ENCODE data around the gene ANKRD13C. TPM values are rescaled to one million over a fixed set of nuclear protein-coding genes. Genes with fewer than 3 reads are reported as not detected.

Gene ANKRD13C
- total RNA-seq, 1 experiment from 2014 or later: 17.8 TPM

DNA sequence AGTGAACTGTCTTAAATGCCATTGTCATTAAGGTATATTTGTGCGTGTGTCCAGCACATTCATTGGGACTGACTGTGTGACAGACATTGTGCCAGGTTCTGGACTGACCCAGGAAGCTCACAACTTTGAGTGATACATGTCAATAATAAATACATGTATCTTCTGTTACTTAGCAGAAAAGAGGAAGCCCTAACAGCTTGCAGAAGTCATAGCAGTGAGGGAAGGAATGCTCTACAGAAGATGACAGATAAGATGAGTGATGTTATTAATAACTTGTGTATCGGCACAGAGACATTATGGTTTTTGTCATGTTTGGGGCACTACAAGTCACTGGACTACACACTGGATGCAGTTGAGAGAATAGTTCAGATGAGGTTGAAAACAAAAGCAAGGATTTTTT is 134.5 kb downstream of the ANKRD13C start:
- H3K4me1 Mint-ChIP-seq (ENCODE audit: insufficient read depth, unreplicated experiment): peaks cover 21% of the 10 kb centered on the region
- CTCF ChIA-PET: interaction anchor here (0.9 to 1.9 kb wide), 5 partner anchors 10 to 129 kb away, joined by 3 to 11 read pairs (median 3); no protein-coding TSS in a partner anchor
- no peaks in the 10 kb centered on the region for H3K9me3 Mint-ChIP-seq (ENCODE audit: unreplicated experiment)
- no peak for DNase-seq (ENCODE audit: unreplicated experiment)
- H3K27me3 Mint-ChIP-seq (ENCODE audit: insufficient read depth, unreplicated experiment): no peaks in the 10 kb centered on the region
- intact Hi-C loops (cut with micrococcal nuclease): loop anchor here (10.0 kb wide), 1 partner anchor 195 kb away; the partner anchor contains the start of gene CTH
- POLR2A ChIA-PET: interaction anchor here (0.6 to 9.9 kb wide), 8 partner anchors 12 to 862 kb away, joined by 3 to 193 read pairs (median 9); partner anchors contain the start of genes ANKRD13C, CTH and LRRC40
- no TSS peak for BruUV-seq (replicated peaks)
- H3K27ac Mint-ChIP-seq (ENCODE audit: low read depth, unreplicated experiment): peak overlapping the region; percentile 96
- H3K4me3 Mint-ChIP-seq (ENCODE audit: unreplicated experiment): peak overlapping the region; percentile 78
- peaks cover 56% of the 10 kb centered on the region for H3K36me3 Mint-ChIP-seq (ENCODE audit: insufficient read depth, unreplicated experiment)
- TF ChIP-seq, protein P1, sequence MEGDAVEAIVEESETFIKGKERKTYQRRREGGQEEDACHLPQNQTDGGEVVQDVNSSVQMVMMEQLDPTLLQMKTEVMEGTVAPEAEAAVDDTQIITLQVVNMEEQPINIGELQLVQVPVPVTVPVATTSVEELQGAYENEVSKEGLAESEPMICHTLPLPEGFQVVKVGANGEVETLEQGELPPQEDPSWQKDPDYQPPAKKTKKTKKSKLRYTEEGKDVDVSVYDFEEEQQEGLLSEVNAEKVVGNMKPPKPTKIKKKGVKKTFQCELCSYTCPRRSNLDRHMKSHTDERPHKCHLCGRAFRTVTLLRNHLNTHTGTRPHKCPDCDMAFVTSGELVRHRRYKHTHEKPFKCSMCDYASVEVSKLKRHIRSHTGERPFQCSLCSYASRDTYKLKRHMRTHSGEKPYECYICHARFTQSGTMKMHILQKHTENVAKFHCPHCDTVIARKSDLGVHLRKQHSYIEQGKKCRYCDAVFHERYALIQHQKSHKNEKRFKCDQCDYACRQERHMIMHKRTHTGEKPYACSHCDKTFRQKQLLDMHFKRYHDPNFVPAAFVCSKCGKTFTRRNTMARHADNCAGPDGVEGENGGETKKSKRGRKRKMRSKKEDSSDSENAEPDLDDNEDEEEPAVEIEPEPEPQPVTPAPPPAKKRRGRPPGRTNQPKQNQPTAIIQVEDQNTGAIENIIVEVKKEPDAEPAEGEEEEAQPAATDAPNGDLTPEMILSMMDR (IDR thresholded peaks at IDR 0.05; ENCODE audit: unreplicated experiment): no peak

DNA sequence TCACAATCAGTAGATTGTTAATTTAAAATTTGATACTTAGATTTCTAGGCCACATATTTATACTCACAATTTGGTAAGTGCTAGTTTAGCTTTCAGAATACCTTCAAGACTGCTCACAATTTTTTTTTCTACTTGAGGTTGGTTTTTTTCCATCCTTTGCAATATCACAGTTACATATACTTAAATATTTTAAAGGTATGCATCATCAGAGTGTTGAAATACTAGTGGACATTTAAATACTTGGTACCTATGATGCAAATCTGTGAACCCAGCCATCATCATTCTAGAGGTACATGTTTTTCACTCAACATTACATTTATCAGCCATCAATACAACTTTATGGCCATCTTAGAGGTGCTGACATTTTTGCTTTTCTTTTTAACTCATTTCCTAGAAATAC is 143.0 kb downstream of the ANKRD13C start:
- peaks cover 22% of the 10 kb centered on the region for H3K4me1 Mint-ChIP-seq (ENCODE audit: insufficient read depth, unreplicated experiment)
- intact Hi-C loops (cut with micrococcal nuclease): no loop called here
- POLR2A ChIA-PET: interaction anchor here (0.7 to 11.5 kb wide), 2 partner anchors 7 to 92 kb away, joined by 3 to 193 read pairs; partner anchors contain the start of gene SRSF11
- H3K9me3 Mint-ChIP-seq (ENCODE audit: unreplicated experiment): no peaks in the 10 kb centered on the region
- no peak overlapping the region for H3K4me3 Mint-ChIP-seq (ENCODE audit: unreplicated experiment)
- H3K36me3 Mint-ChIP-seq (ENCODE audit: insufficient read depth, unreplicated experiment): peaks cover 29% of the 10 kb centered on the region
- no peak overlapping the region for H3K27ac Mint-ChIP-seq (ENCODE audit: low read depth, unreplicated experiment)
- peak; percentile 3 for DNase-seq (ENCODE audit: unreplicated experiment)
- no peaks in the 10 kb centered on the region for H3K27me3 Mint-ChIP-seq (ENCODE audit: insufficient read depth, unreplicated experiment)
- no TSS peak for BruUV-seq (replicated peaks)
- TF ChIP-seq, protein P1 (IDR thresholded peaks at IDR 0.05; ENCODE audit: unreplicated experiment): no peak
- CTCF ChIA-PET: interaction anchor here (0.6 kb wide), 1 partner anchor 74 kb away, joined by 3 read pairs; no protein-coding TSS in a partner anchor

DNA sequence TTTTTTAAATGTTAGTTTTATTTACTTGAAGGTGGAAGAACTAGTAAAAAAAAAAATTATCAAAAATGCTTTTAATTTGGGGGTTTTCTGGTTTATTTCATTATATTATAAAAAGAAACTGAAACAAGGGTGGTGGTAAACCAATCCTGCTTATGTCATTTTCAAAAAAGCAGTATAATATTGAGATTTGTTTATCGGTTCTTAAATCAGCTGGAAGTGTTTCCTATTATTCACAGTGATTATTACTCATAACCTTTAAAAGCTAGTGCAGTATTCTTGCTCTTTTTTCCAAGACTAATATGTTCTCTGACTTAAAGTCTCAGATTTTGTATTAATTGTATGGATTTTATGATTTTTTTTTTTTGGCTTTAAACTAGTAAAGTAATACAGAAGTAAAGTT is 143.7 kb downstream of the ANKRD13C start:
- no TSS peak for BruUV-seq (replicated peaks)
- Mint-ChIP-seq H3K9me3 (ENCODE audit: unreplicated experiment) (no peaks in the 10 kb centered on the region), H3K36me3 (ENCODE audit: insufficient read depth, unreplicated experiment) (peaks cover 22% of the 10 kb centered on the region), H3K27ac (ENCODE audit: low read depth, unreplicated experiment) (no peak overlapping the region), H3K4me3 (ENCODE audit: unreplicated experiment) (no peak overlapping the region), H3K27me3 (ENCODE audit: insufficient read depth, unreplicated experiment) (no peaks in the 10 kb centered on the region), H3K4me1 (ENCODE audit: insufficient read depth, unreplicated experiment) (peaks cover 22% of the 10 kb centered on the region)
- TF ChIP-seq, protein P1 (IDR thresholded peaks at IDR 0.05; ENCODE audit: unreplicated experiment): no peak
- no peak for DNase-seq (ENCODE audit: unreplicated experiment)
- intact Hi-C loops (cut with micrococcal nuclease): no loop called here
- ChIA-PET POLR2A (interaction anchor here (11.5 kb wide), 1 partner anchor 8 kb away, joined by 193 read pairs; the partner anchor contains the start of gene SRSF11), CTCF (interaction anchor here (0.6 to 0.9 kb wide), 2 partner anchors 16 to 24 kb away, joined by 3 to 4 read pairs; no protein-coding TSS in a partner anchor)

Other genes starting within 250 kb of the ANKRD13C start
- gene LRRC40, start 149.1 kb downstream of the ANKRD13C start, total RNA-seq (2022): 14.7 and 14.9 TPM in 2 replicates
- gene SRSF11, start 133.3 kb downstream of the ANKRD13C start, total RNA-seq (2022): 209 and 218 TPM in 2 replicates
- gene CTH, start 56.5 kb upstream of the ANKRD13C start, total RNA-seq (2022): 3.4 TPM in 2 replicates